NT2/D1 (cell line): Measurements from ENCODE around the gene FAM107B.

Experiments used
- SUZ12 ChIP-seq: IDR thresholded peaks from 2 replicates; pipeline ENCODE4 v1.6.1; 2011; ENCODE audit not compliant: insufficient read length, insufficient read depth; ENCODE audit errors: extremely low read depth
- YY1 ChIP-seq: IDR thresholded peaks from 2 replicates; pipeline ENCODE4 v1.6.1; 2011; ENCODE audit not compliant: insufficient read length, insufficient read depth
- ZNF274 ChIP-seq: IDR thresholded peaks from 2 replicates; pipeline ENCODE4 v1.6.1; 2011; ENCODE audit warnings: mild to moderate bottlenecking, low read depth, low read length

- no peak for TF ChIP-seq YY1
- no peak for TF ChIP-seq SUZ12
- TF ChIP-seq ZNF274, result no peak
These were observed 125.8 kb downstream of the FAM107B start for GRCh38 chr10:14648946-14649345.
